ENCODE measurements around the gene GPR39.

- TF ChIP-seq, protein P1, sequence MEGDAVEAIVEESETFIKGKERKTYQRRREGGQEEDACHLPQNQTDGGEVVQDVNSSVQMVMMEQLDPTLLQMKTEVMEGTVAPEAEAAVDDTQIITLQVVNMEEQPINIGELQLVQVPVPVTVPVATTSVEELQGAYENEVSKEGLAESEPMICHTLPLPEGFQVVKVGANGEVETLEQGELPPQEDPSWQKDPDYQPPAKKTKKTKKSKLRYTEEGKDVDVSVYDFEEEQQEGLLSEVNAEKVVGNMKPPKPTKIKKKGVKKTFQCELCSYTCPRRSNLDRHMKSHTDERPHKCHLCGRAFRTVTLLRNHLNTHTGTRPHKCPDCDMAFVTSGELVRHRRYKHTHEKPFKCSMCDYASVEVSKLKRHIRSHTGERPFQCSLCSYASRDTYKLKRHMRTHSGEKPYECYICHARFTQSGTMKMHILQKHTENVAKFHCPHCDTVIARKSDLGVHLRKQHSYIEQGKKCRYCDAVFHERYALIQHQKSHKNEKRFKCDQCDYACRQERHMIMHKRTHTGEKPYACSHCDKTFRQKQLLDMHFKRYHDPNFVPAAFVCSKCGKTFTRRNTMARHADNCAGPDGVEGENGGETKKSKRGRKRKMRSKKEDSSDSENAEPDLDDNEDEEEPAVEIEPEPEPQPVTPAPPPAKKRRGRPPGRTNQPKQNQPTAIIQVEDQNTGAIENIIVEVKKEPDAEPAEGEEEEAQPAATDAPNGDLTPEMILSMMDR (IDR thresholded peaks at IDR 0.05) = no peak
- TF ChIP-seq EP300 (IDR thresholded peaks at IDR 0.05) = no peak
- no peak for TF ChIP-seq POLR2A (IDR thresholded peaks at IDR 0.05; ENCODE audit: low read depth)
These were observed 127.5 kb downstream of the GPR39 start for GRCh38 chr2:132544006-132544630.

Data from esophagus muscularis mucosa (tissue), 4 donors.